HepG2 (cell line): ENCODE results near the gene NDUFB7. TPM values are rescaled to one million over a fixed set of nuclear protein-coding genes. Genes with fewer than 3 reads are reported as not detected.
A peak's percentile ranks its signal among the peaks of the same experiment; 100 is the strongest.

Source experiments
- ARNT ChIP-seq: fragments of 450-650 bp; IDR thresholded peaks from 2 replicates; pipeline ENCODE4 v1.6.1; 2017
- EZH2 ChIP-seq: conservative IDR thresholded peaks from 2 replicates; pipeline ENCODE4 v1.6.1; 2012; ENCODE audit warnings: mild to moderate bottlenecking, low read depth, low read length, moderate library complexity
- HIVEP1 ChIP-seq: sonication (generic); formaldehyde crosslinking; IDR thresholded peaks from 2 replicates; pipeline ENCODE4 v1.4.0; 2020; ENCODE audit warnings: mild to moderate bottlenecking, missing genetic modification reagents
- KLF9 ChIP-seq: IDR thresholded peaks from 2 replicates; pipeline ENCODE4 v1.6.1; 2016; ENCODE audit warnings: low read depth
- MIXL1 ChIP-seq: IDR thresholded peaks from 2 replicates; pipeline ENCODE4 v1.6.1; 2016
- NFRKB ChIP-seq: fragments of 450-650 bp; IDR thresholded peaks from 2 replicates; pipeline ENCODE4 v1.6.1; 2017
- SALL2 ChIP-seq: sonication (generic); formaldehyde crosslinking; IDR thresholded peaks from 2 replicates; pipeline ENCODE4 v1.8.1; 2023; ENCODE audit warnings: mild to moderate bottlenecking, missing genetic modification reagents, inconsistent platforms
- SP1 ChIP-seq, 2 experiments: fragments of 450-650 bp in 1 of 2; sonication (generic) in 1 of 2; formaldehyde crosslinking in 1 of 2; IDR thresholded peaks; 2 replicates each; pipeline versions ENCODE4 v1.4.0 to v1.6.1; 2016 to 2020; ENCODE audit warnings: missing genetic modification reagents in 1 of 2
- SRSF1 ChIP-seq: fragments of 200-400 bp; formaldehyde crosslinking; optimal IDR thresholded peaks from 2 replicates; pipeline ENCODE3; 2017; ENCODE audit warnings: mild to moderate bottlenecking, low read depth, low read length, moderate library complexity
- TCF7 ChIP-seq: sonication (generic); IDR thresholded peaks from 2 replicates; pipeline ENCODE4 v1.6.1; 2016; ENCODE audit warnings: antibody characterized with exemption, low read depth
- ZMYM2 ChIP-seq: sonication (generic); formaldehyde crosslinking; IDR thresholded peaks from 2 replicates; pipeline ENCODE4 v1.8.0; 2022; ENCODE audit warnings: mild to moderate bottlenecking, missing genetic modification reagents
- ZNF207 ChIP-seq: fragments of 450-650 bp; IDR thresholded peaks from 2 replicates; pipeline ENCODE4 v1.6.1; 2016; ENCODE audit warnings: antibody characterized with exemption, borderline replicate concordance
- ZNF251 ChIP-seq: sonication (generic); formaldehyde crosslinking; IDR thresholded peaks from 2 replicates; pipeline ENCODE4 v1.9.0; 2021; ENCODE audit warnings: mild to moderate bottlenecking, missing genetic modification reagents
- ZNF30 ChIP-seq: sonication (generic); formaldehyde crosslinking; IDR thresholded peaks from 2 replicates; pipeline ENCODE4 v1.5.0; 2020; ENCODE audit warnings: mild to moderate bottlenecking, missing genetic modification reagents
- ZNF891 ChIP-seq: sonication (generic); formaldehyde crosslinking; IDR thresholded peaks from 2 replicates; pipeline ENCODE4 v1.5.0; 2020; ENCODE audit warnings: mild to moderate bottlenecking, missing genetic modification reagents
- ZZZ3 ChIP-seq: sonication (generic); formaldehyde crosslinking; IDR thresholded peaks from 2 replicates; pipeline ENCODE4 v1.4.0; 2020; ENCODE audit warnings: missing genetic modification reagents, mild to moderate bottlenecking, borderline replicate concordance
- polyA plus RNA-seq, 8 experiments: library from polyadenylated mRNA; depleted of rRNA in 3 of 8; stranded (reverse) in 7 of 8; unstranded in 1 of 8; fragments of >200 nt; fragmentation: Illumina TruSeq in 4 of 8; extraction: Trizol in 4 of 8; gene quantifications; 2 replicates each; pipeline versions ENCODE4 v1.2.1 to v1.2.3, GENCODE V29; 2011 to 2016; ENCODE audit warnings: low read depth in 4 of 8, missing spikeins in 1 of 8, mixed read lengths in 1 of 8; ENCODE audit not compliant: insufficient read depth in 1 of 8
- total RNA-seq, 5 experiments: library from RNA; depleted of rRNA; stranded (reverse); fragments of >200 nt; fragmentation: Illumina TruSeq; extraction: Trizol; gene quantifications; 2 replicates each; pipeline ENCODE4 v1.2.3, GENCODE V29; 2016; ENCODE audit warnings: low read depth in 1 of 5
- TF ChIP-seq, protein P1 (sequence below): sonication (generic); formaldehyde crosslinking; IDR thresholded peaks from 2 replicates; pipeline ENCODE4 v1.4.0; 2020; ENCODE audit warnings: missing genetic modification reagents, mild to moderate bottlenecking, borderline replicate concordance
- TF ChIP-seq, protein P2 (sequence below): sonication (generic); formaldehyde crosslinking; IDR thresholded peaks from 2 replicates; pipeline ENCODE4 v1.5.1; 2020; ENCODE audit warnings: missing genetic modification reagents, mild to moderate bottlenecking, borderline replicate concordance
- TF ChIP-seq, protein P3 (sequence below), 2 experiments: IDR thresholded peaks; 2 replicates each; pipeline ENCODE4 v1.6.1; 2011 to 2012; ENCODE audit warnings: low read length in 2 of 2, borderline replicate concordance in 1 of 2, low read depth in 1 of 2, mild to moderate bottlenecking in 1 of 2, moderate library complexity in 1 of 2
- TF ChIP-seq, protein P4 (sequence below): IDR thresholded peaks from 2 replicates; pipeline ENCODE4 v1.6.1; 2016; ENCODE audit warnings: missing compliant biosample characterization, missing genetic modification reagents, borderline replicate concordance
- TF ChIP-seq, protein P5 (sequence below): sonication (generic); formaldehyde crosslinking; IDR thresholded peaks from 2 replicates; pipeline ENCODE4 v1.9.0; 2022; ENCODE audit warnings: missing genetic modification reagents, mild to moderate bottlenecking, borderline replicate concordance

Gene NDUFB7
- total and polyA plus RNA-seq, 2 of the 13 experiments (the other 11 are each of a cell fraction or from before 2014, with no cell fraction given): 156 to 198 TPM

DNA sequence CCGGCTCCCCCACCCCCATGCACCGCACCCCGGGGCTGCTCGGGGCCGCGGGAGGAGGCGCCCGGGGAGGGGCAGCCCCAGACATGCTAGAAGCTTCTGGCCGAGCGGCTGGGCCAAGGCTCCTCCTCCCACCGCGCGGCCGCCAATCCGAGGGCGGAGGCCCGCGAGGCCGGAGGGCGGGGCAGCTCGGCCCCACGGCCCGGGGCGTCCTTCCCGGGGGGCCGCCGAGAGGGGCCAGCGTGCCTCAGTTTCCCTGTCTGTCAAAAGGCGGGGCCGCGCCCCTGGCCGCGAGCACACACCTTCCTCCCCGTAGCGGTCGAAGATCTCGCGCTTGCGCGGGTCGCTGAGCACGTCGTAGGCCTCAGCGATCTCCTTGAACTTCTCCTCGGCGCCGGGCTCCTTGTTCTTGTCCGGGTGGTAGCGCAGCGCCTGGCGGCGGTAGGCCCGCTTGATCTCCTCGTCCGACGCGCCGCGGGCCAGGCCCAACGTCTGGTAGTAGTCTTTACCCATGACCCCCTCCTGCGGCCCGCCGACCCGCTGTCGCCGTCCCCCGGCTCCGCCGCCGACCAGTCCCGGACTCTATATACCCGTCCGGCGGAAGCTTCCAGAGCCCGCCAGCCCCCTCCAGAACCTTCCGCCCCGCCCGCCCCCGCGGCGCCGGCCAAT lies 53.9 kb downstream of the NDUFB7 start, which contains the start of gene DNAJB1 (continued):
- TF ChIP-seq, protein P1, sequence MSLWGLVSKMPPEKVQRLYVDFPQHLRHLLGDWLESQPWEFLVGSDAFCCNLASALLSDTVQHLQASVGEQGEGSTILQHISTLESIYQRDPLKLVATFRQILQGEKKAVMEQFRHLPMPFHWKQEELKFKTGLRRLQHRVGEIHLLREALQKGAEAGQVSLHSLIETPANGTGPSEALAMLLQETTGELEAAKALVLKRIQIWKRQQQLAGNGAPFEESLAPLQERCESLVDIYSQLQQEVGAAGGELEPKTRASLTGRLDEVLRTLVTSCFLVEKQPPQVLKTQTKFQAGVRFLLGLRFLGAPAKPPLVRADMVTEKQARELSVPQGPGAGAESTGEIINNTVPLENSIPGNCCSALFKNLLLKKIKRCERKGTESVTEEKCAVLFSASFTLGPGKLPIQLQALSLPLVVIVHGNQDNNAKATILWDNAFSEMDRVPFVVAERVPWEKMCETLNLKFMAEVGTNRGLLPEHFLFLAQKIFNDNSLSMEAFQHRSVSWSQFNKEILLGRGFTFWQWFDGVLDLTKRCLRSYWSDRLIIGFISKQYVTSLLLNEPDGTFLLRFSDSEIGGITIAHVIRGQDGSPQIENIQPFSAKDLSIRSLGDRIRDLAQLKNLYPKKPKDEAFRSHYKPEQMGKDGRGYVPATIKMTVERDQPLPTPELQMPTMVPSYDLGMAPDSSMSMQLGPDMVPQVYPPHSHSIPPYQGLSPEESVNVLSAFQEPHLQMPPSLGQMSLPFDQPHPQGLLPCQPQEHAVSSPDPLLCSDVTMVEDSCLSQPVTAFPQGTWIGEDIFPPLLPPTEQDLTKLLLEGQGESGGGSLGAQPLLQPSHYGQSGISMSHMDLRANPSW (CRISPR knock-in tag): no peak
- TF ChIP-seq, protein P2, sequence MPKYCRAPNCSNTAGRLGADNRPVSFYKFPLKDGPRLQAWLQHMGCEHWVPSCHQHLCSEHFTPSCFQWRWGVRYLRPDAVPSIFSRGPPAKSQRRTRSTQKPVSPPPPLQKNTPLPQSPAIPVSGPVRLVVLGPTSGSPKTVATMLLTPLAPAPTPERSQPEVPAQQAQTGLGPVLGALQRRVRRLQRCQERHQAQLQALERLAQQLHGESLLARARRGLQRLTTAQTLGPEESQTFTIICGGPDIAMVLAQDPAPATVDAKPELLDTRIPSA (CRISPR knock-in tag): no peak
- TF ChIP-seq ZNF30 (CRISPR knock-in tag) (no peak), ARNT (no peak), SRSF1 (peak; percentile 66), KLF9 (CRISPR knock-in tag) (no peak), MIXL1 (CRISPR knock-in tag) (0 out of 2 replicates have a peak, but pooled peaks have one; percentile 22), NFRKB (no peak), ZNF207 (no peak), SALL2 (CRISPR knock-in tag) (no peak; the same call in none of the 2 replicates), ZNF891 (CRISPR knock-in tag) (peak; percentile 73), TCF7 (no peak), ZZZ3 (CRISPR knock-in tag) (no peak), ZNF251 (CRISPR knock-in tag) (no peak), EZH2 (no peak), HIVEP1 (CRISPR knock-in tag) (no peak), ZMYM2 (CRISPR knock-in tag) (no peak), SP1 (IDR thresholded peaks at IDR 0.05) (no peak), SP1 (CRISPR knock-in tag; IDR thresholded peaks at IDR 0.05) (no peak; the same call in 1 of the 2 replicates)
- TF ChIP-seq, protein P3, sequence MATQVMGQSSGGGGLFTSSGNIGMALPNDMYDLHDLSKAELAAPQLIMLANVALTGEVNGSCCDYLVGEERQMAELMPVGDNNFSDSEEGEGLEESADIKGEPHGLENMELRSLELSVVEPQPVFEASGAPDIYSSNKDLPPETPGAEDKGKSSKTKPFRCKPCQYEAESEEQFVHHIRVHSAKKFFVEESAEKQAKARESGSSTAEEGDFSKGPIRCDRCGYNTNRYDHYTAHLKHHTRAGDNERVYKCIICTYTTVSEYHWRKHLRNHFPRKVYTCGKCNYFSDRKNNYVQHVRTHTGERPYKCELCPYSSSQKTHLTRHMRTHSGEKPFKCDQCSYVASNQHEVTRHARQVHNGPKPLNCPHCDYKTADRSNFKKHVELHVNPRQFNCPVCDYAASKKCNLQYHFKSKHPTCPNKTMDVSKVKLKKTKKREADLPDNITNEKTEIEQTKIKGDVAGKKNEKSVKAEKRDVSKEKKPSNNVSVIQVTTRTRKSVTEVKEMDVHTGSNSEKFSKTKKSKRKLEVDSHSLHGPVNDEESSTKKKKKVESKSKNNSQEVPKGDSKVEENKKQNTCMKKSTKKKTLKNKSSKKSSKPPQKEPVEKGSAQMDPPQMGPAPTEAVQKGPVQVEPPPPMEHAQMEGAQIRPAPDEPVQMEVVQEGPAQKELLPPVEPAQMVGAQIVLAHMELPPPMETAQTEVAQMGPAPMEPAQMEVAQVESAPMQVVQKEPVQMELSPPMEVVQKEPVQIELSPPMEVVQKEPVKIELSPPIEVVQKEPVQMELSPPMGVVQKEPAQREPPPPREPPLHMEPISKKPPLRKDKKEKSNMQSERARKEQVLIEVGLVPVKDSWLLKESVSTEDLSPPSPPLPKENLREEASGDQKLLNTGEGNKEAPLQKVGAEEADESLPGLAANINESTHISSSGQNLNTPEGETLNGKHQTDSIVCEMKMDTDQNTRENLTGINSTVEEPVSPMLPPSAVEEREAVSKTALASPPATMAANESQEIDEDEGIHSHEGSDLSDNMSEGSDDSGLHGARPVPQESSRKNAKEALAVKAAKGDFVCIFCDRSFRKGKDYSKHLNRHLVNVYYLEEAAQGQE (IDR thresholded peaks at IDR 0.05; ENCODE audit: borderline replicate concordance in 1 of 2, low read depth in 1 of 2, low read length in 2 of 2): peak in 1 of 2 experiments; percentile 40; a peak in 1 of 4 replicates
- TF ChIP-seq, protein P4, sequence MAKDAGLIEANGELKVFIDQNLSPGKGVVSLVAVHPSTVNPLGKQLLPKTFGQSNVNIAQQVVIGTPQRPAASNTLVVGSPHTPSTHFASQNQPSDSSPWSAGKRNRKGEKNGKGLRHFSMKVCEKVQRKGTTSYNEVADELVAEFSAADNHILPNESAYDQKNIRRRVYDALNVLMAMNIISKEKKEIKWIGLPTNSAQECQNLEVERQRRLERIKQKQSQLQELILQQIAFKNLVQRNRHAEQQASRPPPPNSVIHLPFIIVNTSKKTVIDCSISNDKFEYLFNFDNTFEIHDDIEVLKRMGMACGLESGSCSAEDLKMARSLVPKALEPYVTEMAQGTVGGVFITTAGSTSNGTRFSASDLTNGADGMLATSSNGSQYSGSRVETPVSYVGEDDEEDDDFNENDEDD (CRISPR knock-in tag): no peak
- TF ChIP-seq, protein P5, sequence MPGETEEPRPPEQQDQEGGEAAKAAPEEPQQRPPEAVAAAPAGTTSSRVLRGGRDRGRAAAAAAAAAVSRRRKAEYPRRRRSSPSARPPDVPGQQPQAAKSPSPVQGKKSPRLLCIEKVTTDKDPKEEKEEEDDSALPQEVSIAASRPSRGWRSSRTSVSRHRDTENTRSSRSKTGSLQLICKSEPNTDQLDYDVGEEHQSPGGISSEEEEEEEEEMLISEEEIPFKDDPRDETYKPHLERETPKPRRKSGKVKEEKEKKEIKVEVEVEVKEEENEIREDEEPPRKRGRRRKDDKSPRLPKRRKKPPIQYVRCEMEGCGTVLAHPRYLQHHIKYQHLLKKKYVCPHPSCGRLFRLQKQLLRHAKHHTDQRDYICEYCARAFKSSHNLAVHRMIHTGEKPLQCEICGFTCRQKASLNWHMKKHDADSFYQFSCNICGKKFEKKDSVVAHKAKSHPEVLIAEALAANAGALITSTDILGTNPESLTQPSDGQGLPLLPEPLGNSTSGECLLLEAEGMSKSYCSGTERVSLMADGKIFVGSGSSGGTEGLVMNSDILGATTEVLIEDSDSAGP (CRISPR knock-in tag): peak; percentile 40; the same call in 1 of the 2 replicates
